NK-92 (cell line): Measurements from ENCODE around the gene LRCH1.

Experiments used
- DNase-seq: peaks from one replicate; lab custom pipeline; 2025; ENCODE audit not compliant: unreplicated experiment; lab: John Stamatoyannopoulos, UW

LRCH1 gene

DNA sequence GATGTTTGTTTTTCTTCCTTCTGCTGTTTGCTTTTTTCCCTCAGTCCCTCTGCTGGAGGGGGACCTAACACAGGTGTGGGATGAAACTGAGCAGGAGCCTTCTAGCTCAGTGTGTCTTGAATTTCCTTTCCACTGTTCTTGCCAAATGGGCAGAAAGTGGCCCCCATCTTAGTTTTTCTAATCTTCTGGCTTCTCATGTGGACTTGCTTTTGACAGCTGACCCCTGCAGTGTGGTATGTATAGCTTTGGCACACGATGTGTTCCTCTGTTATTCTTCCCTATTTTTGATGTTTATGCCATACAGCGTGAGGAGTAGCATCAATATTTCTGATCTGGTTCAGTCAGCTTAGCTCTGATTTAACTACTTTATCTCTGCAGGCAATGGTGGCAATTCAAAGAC lies 8.3 kb downstream of the LRCH1 start:
- no peak for DNase-seq

DNA sequence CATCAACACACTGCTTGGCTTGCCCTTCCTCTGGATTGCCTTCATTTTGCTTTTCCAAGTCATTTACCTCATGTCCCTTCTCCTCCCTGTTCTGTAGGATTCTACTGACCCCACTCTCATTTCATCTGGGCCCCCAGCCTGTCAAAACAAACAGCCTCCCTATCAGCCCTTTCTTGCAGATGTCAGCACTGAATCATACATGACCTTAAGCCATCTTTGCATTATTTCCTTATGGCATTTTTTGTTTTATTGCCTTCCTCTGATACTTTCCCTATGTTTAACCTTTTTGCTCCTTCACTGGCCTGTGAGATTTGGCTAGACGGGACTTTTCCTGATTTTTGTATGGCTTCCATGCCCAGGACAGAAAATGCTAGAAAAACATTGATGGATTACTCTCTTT lies 8.7 kb downstream of the LRCH1 start:
- DNase-seq, result no peak

DNA sequence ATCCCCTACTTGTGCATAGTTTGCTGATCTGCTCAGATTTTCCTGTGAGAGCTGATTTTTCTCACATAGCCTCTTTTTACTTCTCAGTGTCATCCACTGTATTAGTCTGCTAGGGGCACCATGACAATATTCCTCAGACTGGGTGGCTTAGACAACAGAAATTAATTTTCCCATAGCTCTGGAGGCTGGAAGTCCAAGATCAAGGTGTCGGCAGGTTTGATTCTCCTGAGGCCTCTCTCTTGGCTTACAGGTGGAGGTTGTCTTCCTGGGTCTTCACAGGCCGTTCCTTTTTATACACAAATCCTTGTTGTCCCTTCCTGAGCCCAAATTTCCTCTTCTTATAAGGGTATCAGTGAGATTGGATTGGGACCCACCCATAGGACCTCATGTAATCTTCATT lies 9.2 kb downstream of the LRCH1 start:
- no peak for DNase-seq

DNA sequence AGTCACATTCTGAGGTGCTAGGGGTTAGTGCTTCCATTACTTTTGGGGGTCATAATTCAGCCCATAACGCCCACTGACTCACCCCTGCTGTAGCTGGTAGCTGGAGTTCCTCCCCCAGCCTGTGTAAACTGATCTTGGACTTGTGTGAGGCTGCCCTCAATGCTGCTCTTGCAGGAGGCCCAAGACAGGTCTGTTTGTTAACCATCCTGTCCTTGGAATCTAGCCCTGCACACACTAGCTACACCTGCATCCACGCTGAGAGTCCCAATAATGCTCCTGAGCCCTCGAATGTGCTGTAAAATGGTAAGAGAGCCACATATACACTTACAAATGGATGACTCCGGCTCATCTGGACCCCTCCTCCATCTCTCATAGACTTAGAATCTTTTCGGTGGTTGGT lies 9.6 kb downstream of the LRCH1 start:
- no peak for DNase-seq

DNA sequence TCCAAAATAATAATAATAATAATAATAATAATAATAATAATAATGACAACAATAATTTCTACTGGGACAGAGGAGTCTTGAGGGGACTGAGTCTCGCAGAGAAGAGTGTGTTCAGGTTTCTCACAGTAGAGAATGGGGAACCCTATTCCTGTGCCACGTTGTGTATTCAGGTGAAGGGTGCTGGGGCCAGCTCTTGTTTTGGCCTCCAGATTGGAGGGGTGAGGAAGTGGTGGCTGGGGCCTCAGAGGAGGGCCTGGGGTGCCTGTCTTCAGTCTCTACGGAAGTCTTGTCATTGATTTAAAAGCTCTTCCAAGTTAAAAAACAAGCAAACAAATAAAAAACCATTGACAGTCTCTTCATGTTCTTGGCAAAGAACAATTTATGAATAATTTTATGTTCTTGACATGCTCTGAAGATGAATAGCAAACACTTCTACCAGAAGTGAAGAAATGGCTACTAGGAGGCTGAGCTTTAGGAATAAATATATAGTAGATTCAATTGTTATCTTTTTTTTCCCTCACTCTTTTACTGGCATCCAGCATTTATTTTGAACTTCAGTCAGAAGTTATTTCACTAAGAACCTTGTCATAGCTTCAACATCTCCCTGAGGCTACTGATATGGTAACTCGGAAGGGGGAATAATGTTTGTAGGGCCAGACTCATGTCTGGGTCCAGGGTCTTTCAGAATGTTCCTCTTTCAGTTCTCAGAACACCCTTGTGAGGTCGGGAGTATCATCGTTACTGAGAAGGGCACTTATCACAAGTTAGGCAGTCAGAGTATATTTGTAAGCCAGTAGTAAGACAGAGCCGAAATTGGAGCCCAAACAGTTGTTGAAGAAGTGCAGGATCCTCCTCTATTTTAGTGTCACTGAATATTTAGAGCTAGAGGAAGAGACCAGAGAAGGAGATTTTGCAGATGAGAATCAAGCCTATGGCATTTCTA lies 13.1 kb downstream of the LRCH1 start:
- DNase-seq, result no peak

DNA sequence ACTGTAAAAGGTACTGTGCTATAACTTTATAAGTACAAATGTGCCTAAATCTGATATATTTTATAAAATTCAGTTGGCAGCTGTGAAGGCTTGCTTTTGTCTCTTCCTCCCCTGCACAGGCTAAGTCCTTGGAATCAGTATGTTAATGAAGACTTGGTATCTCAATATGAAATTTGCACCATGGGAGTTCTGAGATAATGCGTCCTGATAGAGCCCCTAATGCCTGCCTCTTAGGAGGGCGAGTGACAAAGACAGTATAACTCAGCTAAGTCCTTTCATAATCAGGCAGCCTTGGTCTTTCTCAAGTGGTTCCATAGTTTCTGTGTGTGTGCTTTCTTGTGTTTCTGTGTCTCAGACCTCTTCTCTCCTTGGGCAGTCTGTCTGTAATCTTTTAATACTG lies 14.7 kb downstream of the LRCH1 start:
- DNase-seq, result no peak

DNA sequence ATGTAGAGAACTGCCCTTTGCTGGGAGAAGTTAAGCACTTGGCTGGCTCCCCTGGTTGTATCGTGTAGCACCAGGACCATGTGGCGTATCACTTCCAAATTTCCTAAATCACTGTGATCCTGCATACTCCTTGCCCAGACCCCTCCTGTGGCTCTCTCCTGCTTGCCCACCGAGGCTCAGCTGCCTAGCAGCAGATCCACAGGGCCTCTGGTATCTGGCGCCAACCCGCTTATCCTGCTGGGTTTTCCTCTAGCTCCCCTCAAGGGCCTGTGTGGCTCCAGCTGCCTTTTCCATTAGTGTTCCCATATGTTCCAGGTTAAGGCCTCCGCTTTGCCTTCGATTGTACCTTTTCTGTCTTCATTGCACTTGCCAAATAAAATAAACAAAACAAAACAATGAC lies 16.5 kb downstream of the LRCH1 start:
- no peak for DNase-seq

DNA sequence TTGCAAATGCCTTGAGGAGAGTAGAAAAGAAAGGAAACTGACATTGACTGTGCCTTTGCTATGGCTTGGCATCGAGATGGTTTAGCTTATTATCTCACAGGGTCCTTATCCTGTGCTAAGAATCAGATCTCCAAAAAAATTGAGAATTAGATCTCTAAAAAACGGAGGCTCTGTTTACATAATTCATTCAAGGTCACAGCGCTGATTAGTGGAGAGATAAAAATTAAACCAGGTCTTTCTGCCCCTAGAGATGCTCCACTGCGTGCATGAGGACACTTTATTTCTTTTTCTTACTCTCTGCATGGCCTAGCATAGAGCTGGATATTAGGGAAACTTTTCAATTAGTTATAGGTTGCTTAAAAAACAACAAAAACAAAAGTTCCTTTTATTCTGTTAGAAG lies 17.3 kb downstream of the LRCH1 start:
- DNase-seq, result no peak

DNA sequence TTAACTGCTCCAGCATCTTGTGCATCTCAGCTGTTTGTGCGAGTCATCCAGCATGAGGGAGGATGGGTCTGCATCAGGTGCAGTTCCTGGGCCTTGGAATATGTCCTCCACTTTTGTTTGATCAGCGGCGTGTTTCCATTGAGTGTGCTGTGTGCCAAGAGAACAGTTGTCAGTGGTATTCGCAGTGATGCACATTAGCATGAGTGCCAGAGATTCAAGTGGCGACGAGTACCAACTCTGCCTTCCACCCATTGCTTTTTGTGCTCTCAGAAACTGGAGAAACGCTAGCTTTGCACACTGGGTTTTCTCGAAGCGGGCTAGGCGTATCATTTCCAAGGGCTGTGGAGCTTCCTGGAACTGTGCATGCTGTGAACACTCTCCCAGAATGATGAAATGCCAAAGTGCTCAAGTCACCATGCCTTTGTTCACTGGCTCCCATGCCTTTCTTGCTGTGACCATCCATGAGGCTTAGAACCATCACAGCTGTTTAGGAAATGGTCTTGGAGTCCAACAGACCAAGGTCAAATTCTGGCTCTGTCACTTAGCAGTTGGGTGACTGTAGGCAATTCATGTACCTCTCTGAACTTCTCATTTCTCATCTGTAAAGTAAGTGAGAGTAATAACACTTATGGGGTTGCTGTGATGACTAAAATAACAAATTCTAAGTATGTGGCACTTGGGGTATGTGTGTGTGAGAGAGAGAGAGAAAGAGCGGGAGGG lies 18.4 kb downstream of the LRCH1 start:
- no peak for DNase-seq

DNA sequence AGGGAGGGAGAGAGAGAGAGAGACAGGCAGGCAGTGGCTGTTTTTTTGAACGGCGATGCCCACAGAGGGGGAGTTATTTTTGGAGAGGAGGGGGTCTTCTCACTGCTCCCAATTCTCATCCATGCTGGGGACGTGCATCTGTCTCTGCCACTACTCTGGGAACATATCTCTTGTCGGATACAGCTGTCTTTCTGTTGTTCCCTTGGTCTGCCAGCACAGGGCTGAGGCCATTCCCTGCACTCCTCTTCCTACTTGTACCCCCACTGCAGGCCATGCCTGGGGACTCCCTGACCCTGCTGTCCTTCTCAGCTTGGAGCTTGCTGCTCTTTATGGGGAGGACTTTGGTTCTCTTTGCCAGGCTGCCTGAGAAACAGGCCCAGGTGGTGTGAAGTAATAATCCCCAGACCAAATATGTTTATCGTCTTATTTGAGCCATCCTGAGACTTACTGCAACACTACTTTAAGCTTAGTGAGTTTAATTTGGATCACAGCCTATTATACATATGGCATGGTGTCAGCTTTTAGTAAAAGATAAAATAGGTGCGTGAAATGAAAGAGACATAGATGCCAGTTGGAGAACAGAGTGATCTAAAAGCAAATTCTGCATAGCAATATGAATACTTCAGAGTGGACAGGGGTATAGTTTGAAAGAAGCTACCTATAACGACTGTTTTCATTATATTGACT lies 19.1 kb downstream of the LRCH1 start:
- no peak for DNase-seq

DNA sequence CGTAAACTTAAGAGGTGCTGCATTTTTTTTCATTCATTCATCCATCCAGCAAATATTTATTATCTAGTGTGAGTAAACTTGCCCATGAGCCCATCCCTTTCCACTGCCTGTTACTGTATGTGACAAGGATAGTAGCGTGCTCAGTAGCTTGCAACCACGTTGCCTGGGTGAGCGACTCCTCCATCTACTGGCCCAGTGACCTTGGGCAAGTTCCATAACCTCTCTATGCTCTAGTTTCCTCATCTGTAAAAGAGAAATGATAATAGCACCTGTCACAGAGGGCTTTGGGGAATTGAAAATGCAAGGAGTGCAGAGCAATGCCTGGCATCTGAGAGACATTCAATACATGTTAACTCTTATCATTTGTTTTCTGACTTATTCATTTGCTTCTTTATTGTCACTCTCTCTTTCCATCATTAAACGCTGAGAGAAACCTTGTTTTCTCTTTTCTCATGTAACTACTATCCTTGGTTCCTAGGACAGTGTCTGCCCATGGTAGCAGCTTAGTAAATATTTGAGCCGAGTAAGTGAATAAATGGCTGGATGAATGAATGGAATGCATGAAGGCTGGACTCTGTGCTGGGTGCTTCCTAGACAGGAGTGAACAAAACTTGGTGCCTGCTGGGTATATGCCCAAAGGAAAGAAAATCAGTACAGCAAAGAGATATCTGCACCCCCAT lies 19.9 kb downstream of the LRCH1 start:
- no peak for DNase-seq

DNA sequence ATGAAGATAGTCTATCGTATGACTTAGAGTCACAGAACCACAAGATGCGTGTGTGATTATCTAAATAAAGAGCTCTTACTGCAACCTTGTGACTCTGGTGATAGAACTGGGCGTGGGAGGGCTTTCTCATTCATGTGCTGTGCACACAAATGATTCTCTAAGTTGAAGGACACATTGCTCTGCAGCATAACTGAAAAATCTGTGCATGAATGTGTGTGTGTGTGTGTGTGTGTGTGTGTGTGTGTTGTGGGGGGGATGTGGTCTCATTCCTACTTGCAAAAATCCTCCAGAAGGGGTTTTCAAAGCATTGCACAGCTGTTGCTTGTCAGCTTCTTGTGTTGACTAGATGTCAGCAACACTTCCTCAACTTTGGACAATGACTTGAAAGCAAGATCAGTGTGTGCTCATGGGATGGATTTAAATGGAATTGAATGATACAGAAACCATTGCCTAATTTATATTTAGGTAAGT lies 22.4 kb downstream of the LRCH1 start:
- no peak for DNase-seq

DNA sequence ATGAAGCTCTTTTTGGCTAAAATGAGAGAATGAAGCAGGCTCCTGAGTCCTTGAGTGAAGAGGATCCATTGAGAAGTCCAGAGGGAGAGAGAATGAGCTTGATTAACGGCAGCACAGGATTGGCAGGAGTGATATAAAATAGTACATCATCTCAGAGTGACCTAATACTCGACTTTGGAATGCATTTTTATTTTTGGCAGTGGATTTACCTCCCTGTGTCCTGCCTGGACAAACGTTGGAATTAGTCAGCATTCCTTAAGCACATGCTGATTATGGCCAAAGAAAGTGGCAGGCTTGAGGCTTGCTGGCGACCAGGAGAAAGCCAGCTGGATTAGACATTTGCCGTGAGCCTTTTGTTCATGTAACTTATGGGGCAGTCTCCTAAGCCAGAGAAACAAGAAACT lies 22.9 kb downstream of the LRCH1 start:
- DNase-seq, result no peak

DNA sequence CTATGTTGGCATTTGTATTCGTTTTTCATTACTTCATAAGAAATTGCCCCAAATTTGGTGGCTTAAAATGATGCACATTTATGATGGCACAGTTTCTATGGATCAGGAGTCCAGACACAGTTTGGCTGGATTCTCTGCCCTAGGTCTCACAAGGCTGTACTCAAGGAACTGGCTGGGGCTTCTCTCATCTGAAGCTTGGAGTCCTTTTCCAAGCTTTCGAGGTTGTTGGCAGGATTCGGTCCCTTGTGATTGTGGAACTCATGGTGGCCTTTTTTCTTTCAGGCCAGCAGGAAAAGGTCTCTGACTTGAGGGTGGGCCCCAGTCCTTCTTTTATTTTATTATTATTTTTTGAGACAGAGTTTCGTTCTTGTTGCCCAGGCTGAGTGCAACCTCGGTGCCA lies 23.8 kb downstream of the LRCH1 start:
- DNase-seq, result no peak

DNA sequence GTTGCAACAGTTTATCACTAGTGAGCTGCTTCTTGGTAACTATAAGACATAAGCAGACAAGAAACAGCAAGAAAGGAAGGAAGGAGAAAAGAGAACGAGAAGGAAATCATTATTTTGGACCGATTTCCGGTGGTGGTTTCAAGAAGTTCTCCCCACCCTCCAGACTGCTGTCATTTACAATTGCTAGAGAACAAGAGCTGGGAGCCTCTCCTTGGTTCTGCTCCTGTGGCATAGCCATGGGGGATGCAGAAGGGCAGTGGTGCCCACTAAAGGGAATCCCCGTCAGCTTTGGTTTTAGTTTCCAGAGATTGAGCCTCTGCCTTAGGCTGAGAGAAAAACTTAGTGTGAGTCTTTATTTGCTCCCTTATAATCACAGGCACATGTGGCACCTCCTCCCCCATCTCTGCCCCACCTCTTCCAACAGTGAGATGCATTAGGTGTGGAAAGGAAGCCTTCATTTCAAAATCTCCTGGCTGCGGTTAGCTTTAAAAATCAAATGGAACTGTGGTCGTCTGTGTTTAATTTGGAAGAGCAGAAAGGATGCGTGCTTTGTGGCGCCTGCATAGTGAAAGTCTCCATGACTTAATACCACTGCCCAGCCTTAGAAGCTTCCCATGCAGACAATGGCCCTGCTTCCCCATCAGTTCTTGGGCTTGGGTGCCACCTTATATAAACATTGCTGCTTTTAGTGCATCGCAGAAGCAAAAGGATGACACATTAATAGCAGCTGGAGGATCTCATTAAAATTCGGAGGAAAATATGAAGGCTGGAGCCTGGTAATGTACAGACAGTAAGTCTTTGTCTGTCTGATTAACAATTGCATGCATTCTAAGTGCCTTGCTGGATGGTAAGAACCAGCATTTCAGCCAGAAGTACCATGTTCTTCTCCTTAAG lies 25.0 kb downstream of the LRCH1 start:
- DNase-seq, result no peak

DNA sequence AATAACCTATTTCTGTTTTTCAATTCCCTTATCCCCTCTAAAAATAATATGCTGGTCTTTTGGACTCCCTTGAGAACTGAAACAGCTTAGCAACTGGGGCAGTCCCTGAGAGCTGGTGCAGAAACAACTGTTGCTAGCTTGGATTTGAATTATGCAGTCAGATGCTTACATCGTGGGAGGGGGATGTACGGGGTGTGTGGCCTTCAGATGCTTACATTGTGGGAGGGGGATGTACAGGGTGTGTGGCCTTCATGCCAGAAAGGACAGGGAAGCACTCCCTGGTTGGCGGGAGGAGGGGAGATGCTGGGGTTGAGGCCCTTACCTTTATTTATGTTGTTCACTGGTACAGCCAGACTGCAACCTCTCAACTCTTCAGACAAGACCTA lies 25.6 kb downstream of the LRCH1 start:
- DNase-seq, result no peak

DNA sequence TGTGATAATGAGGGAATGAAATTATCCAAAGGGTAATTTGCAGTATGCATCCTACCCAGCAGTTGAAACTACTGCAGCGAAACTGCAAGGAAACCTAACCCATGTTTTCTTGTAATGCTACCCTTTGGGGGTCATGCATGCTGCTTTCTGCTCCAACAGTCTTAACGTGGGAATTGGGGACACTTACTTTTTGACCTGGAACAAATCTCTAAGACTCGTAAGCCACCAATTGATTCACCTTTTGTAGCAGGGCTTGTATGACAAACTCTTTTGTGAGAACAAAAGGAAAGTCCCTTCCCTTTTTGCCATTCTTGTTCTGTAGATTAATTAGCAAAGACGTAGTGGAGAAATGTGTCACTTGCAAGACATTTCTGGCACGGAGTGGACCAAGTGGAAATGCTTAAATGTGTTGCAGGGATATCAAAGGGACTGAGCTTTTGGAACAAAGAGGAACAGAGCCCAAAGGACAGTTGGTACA lies 27.4 kb downstream of the LRCH1 start:
- DNase-seq, result no peak

DNA sequence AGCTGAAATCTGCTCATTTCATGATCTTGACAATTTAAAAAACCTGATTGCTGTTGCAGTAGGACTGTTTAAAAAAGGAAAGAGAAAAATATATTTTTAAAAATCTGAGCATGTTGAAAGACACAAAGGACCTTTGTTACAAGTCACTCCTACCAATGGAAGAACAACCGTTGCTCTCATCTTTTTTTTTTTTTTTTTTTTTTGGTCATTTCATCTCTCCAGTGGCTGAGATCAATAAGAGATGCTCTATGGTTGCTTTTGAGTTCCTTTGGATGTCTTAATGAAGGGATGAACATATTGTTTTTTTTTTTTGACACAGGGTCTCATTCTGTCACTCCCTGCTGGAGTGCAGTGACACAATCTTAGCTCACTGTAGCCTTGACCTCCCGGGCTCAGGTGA lies 29.2 kb downstream of the LRCH1 start:
- no peak for DNase-seq

DNA sequence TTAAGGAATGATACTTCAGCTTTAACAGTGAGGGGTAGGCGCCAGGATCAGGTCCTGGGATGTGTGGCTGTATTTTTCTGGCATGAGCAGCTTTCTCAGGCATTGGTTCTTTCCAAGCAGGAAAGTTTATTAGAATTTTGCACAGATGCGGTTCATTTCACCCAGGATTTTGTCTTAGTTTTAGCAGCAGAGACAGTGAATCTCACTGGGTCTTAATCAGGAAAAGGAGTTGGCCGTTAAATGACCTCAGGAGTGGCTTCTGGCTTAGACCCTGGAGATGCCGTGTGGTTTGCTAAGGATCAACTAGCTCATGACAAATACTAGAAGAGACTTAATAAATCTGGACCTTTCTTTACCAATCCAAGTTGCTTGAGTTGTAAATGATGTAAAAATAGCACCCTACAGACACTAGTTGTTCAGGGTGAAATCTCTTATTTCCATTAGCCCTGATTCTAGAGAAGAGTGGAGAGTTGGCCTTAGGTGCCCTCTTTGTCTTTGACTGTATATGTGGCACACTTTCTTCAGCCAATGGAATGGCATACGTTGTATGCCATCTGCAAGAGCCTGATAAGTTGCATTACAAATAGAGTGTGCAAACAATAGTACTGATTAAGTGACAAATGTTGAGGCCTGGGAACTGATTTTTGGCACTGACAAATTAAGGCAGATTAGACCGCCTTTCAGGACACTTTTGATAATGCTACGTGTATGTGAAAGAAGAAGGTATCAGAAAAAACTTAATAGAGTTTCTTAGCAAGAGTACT lies 34.0 kb downstream of the LRCH1 start:
- no peak for DNase-seq
